NCI-H1092 treated with DMSO at 0.1 percent for 48 hours (cell line): ENCODE measurements around the gene NPHS1.
A peak's percentile ranks its signal among the peaks of the same experiment; 100 is the strongest.
"Not testable (repeated sequence)": the region's sequence is repeated elsewhere in the genome, so short reads cannot be mapped to it uniquely, and the experiment has no call there.

ENCODE experiments used
- DNase-seq: peaks from one replicate; lab custom pipeline; 2025; lab: John Stamatoyannopoulos, UW

Gene NPHS1

DNA sequence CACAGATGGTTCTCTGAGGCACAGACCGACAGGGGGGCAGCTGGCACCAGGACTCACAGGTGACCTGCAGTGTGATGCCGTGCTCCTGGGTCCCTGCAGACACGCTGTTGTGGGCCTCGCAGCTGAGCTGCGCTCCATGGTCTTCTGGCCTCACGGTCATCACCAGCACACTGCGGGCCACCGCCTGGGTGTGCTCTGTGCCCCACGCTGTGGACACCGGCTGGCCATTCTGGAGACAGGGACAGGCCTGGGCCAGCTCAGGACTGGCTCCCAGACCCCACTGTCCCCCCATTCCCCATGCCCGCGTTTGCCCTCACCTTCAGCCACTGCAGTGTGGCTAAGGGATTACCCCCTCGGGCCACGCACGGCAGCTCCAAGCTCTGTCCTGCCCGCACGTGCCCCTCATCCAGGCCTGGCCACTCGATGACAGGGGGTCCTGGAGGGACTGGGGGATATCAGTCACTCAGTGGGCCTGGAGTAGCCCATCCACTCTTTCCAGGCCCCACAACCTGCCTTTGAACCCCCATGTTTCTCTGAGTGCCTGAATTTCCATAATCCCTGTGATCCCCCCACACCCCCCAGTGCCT lies 3.3 kb downstream of the NPHS1 start:
- DNase-seq: no peak

DNA sequence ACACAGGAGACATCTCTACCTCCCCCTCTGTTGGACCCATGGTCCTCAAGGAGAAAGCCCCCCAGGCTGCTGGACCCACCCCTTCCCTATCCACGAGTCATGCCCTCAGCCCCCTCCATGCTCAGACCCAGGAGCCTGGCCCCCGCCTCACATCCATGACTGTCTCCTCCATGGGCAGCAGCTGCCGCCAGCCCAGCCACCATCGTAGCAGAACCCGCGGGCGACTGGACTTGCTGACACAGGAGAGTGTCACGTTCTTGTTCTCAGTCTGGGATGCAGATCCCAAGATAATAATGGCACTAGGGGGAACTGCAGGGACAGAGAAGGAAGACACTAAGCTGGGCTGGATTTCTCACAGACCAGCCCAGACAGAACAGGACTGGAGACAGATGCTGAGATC lies 3.8 kb downstream of the NPHS1 start:
- DNase-seq: no peak

DNA sequence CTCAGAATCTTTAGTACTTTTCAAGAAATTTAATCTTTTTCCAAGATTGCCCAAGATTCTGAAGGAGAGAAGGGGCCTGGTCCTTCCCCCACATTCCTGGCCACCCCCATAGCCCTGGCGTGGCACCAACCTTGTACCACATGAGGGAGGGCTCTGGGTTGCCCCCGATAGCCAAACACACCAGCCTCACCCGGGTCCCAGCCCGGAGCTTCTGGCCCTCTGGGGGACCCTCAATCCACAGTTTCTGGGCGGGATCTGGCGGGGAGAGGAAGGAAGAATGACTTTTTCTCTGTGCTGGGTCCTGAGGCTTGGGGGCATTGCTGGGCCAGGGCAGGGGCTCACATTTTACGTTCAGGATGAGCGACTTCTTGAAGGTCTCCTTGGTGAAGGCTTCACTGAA lies 4.4 kb downstream of the NPHS1 start:
- no peak for DNase-seq

DNA sequence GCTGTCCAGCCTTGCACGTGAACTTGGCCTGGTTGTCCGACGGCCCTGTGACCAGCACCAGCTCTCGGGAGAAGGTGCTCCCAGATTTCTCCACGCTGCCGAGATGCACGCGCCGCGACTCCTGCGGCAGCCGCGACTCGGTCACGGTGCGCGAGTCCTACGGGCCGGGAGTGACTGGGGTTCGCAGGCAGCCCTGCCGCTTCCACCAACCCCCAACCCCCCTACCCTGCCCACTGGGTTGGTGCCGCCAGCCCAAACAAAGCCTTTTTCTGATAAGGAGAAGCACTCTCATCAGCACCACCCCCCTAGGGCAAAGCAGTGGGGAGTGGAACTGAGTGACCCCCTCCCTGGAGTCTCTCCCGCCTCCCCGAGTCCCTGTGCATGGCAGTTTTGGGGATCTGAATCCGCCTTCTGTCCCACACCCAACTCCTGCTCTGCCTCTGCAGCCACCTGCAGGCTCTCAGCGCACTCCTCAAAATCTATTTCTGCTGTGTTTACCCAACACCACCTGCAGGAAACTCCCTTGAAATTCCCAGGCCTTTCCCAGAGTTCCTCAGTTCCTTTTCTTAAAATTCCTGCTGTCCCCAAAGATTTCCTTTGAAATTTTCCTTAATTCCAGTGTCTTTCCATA lies 6.2 kb downstream of the NPHS1 start:
- DNase-seq: peak; percentile 12

DNA sequence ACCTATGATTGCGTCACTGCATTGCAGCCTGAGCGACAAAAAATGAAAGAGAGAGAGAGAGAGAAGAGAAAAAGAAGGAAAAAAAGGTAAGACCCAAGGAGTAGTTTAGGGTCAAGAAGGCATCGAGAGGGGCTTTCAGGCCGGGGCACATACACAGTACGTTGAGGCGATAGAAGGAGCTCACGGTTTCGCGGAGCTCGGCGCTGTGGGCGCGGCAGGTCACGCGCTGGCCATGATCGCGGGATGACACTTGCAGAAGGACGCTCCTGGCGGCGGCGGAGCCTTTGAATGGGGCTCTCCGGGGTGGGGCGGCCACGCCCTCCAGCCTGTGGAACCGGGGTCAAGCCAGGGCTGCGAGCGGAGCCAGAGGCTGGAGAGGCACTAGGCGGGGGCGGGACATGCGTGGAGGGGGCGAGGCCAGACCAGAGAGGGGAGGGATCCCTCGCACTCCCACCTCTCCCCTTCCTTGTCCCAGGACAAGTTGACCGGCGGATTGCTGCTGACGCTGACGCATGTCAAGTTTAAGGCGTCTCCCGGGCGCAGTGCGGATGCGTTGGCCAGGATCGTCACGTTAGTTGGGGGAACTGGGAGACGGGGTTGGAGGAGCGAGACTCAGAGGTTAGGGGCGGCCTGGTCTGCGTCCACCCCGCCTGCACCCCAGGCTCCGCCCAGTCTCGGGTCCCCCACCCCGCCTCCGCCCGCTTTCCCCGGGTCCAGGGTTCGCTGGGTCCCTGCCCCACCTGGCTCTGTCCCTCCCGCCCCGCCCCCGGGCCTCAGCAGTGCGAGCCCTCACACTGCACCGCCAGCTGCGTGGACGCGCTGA lies 6.9 kb downstream of the NPHS1 start:
- no peak for DNase-seq

DNA sequence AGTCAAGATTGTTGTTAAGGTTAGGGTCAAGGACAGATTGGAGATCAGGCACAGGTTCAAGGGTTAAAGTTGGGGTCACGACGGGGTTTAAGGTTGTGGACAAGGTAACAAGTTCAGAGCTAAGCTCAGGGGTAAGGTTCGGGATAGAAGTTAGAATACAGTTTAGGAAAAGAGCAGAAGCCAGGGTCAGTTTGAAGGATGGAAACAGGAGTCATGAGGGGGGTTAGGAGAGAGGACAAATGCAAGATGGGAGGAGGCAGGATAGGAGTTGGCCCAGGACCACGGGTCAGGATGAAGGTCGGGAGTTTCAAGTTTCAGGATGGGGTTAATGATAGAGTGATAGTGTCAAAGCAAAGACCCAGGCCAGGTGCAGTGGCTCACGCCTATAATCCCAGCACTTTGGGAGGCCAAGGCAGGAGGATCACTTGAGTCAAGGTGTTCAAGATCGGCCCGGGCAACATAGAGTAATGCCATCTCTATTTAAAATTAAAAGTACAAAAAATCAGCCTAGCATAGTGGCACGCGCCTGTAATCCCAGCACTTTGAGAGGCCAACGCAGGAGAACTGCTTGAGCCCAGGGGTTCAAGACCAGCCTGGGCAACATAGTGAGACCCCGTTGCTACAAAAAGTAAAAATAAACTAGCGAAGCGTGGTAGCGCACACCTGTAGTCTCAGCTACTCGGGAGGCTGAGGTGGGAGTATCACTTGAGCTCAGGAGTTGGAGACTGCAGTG lies 7.7 kb downstream of the NPHS1 start:
- no peak for DNase-seq

DNA sequence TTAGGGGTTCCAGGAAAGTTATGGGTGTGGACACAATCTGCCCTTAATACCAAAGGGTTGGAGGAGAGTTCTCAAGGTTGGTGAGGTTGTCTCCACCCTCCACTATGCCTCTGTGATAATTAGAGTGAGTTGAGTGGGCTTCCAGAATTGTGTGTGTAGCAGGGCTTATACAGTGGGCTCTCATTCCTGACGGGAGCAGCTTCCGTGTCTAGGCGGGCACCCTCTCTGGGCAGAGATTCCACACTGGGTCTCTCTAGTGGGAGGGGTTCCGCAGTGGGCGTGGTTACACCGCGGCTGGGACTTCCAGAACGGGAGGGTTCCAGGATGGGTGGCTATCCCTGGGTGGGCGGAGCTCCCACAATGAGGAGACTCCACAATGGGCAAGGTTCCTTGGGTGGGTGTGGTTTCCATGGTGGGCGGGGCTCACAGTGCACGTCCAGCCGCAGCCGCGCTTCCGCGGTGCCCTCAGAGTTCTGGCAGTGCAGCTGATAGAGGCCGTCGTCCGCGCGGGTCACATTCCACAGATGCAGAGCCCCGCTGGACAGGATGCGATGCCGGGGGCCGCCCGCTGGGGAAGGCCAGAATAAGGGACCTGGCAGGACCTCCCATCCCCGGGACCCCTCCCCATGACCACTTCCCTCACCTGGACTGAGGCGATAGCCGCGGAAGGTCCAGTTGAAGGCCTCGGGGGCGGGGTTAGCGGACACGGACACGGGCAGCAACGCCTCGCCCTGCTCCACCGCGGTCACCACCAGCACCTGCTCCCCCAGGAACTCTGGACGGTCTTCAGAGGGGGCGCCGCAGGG lies 8.4 kb downstream of the NPHS1 start:
- no peak for DNase-seq

DNA sequence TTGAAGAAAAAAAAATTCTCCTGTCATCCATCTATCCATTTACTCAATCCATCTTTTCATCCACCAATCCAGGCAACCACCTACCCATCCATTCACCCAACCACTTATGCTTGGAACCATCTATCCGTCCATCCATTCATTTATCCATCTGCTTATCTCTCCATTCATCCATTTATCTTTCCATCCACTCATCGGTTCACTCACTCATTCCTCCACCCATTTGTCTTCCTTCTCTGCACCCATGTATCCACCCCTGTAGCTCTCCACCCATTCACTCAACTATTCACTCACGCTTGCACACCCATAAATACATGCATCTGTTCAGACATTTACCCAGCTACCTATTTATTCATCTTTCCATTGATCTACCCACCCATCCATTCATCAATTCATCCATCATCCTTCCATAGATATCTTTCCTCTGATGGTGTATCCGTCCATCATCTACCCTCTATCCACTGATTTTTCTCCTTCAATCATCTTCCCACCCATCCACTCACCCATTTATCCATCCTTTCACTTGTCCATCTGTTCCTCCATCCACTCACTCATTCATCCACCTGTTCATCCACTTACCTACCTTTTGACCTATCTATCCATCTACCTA lies 9.5 kb downstream of the NPHS1 start:
- DNase-seq: no peak

DNA sequence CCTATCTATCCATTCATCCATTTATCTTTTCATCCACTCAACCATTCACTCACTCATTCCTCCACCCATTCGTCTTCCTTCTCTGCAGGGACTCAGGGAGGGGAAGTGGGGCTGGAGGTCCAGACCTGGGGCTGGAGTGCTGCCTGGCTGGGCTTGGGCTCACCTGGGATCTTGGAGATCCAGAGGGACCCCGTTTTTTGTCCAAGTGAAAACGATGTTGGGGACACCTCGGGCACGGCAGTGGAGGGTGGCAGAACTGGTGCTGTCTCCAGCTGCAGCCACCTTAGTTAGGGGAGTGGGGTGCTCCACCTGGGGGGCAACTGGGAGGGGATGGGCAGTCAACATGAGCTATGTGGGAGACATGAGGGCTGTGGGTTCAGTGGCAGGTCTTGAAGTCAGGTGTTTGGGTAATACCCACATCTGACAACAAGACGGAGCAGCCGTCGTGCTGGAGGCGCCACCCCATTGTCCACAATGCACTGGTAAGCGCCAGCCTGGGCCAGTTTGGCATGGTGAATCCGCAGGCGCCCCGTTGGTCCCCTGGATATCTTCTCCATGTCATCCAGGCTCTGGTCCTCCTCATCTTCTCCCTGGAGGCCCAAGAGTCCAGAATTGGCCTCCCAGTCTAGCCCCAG lies 10.2 kb downstream of the NPHS1 start:
- DNase-seq: no peak

DNA sequence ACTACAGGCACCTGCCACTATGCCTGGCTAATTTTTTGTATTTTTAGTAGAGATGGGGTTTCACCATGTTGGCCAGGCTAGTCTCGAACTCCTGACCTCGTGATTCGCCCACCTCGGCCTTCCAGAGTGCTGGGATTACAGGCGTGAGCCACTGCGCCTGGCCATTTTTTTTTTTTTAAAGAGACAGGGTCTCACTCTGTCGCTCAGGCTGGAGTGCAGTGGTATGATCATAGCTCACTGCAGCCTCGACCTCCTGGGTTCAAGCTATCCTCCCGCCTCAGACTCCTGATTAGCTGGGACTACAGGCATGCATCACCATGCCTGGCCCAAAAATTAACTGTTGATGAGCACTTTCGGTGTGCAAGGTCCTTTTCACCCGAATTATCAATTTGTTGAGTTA lies 16.2 kb downstream of the NPHS1 start:
- not testable (repeated sequence) for DNase-seq

DNA sequence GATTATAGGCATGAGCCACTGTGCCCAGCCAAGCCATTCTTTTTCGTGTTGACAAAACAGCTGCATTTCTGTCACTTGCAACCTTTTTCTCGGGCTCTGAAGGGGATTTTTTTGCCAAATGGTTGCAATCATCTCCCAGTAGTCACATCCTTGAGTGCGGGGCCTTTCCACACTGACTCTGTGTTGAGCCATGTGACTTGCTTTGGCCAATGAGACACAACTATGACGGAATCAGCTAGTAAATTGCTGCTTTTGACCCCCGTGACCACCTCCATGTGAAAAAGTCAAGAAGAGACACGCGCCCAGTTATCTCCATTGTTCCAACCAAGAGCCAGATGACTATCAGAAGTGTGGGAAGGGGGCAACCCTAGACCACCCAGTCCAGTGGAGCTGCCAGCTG lies 18.3 kb downstream of the NPHS1 start:
- no peak for DNase-seq

DNA sequence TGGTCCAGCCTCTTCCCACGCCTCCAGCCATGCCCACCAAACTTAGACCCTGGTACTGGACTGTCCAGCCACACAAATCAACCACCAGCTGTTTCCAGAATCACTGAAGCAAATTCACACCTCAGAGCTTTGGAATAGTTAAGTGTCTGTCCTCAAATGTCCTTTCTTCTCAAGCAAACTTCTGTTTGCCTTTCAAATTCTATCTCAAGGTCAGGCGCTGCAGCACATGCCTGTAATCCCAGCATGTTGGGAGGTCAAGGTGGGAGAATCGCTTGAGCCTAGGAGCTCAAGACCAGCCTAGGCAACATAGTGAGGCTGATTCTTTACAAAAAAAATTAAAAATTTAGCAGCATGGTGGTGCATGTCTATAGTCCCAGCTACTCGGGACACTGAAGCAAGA lies 20.2 kb downstream of the NPHS1 start:
- no peak for DNase-seq

DNA sequence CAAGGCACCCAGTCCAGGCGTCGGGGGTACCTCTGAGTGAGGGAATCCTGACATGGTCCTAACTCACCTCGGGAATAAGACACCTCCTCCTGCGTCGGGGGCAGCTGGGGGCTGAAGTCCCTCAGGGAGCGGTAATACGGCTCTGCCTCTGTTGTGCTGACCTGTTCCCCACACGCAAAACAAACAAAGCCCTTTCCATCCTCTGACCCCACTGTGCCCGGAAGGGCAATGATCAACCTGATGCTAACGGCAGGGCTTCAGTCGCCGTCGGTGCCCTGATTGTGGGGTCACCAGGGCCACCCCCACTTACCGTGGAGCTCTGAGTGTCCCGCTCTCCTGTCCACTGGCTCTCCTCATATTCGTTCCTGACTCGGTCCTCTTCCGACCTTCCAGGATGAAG lies 21.3 kb downstream of the NPHS1 start:
- DNase-seq: no peak

DNA sequence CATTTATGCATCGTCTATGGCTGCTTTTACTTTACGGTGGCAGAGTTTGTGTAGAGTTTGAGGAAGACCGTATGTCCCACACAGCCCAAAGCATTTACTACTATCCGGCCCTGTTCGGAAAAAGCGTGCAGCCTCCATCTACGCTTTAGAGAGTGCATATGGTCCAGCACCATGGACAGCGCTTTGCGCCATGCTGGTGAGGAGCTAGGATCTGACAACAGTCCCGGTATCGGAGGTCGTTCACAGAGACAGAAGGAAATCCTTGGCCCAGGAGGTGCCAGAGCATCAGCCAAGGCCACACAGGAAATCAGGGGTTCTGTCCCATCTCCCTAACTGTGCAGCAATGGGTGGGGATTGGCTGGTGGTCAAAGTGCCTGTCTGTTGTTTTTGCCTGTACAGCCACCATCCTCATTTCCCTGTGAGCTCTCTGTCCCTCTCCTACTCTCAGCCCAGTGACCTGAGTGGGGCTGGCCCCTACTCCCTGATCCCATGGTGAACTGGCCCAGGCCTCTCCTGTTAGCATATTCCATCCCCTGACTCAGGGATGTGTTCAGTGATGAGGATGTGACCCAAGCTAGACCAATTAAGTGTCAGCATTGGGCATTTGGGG lies 23.5 kb downstream of the NPHS1 start:
- no peak for DNase-seq

DNA sequence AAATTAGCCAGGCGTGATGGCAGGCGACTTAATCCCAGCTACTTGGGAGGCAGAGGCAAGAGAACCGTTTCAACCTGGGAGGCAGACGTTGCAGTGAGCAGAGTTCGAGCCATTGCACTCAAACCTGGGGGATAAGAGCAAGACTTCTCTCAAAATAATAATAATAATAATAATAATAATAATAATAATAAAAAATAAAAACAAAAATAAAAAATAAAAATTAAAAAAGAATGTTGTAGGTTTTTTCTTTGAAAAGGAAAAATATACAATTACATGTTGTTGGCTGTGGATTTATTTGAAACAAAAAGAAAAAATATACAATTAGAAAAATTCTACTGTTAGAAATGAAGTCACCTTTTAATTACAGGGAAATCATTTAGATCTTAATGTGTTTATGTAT lies 28.2 kb downstream of the NPHS1 start:
- DNase-seq: no peak

DNA sequence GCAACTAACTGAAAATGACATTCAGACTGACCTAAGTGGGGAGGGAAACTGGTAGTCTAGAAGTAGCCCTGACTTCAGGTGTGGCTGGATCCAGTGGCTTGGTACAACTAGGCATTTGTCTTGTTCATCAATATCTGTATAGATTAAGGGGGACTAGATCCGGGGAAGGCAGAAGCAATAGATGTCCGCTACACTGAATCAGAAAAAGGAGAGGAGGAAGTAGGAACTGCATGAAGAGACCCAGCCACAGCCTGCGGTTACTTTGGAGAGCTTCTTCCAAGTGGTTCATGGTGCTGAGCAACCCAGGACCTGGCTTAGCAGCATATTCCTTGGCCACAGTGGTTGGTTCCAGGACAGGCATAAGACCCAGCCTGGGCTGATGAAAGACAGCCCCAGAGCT lies 29.7 kb downstream of the NPHS1 start:
- DNase-seq: no peak

DNA sequence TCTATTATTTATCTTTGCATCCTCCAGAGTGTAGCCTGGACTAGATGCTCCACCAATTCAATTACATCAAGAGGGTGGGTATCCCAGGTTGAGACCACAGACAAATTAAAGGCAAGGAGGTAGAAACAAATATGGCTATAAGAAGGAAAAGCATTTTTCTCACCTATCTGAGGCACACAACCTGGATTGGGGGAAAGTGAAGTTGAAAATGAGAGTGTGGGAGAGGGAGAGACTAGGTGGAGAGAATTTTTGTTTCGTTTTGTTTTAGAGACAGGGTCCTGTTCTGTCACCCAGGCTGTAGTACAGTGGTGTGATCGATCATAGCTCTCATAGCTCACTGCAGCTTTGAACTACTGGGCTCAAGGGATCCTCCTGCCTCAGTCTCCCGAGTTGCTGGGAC lies 33.9 kb downstream of the NPHS1 start:
- no peak for DNase-seq

DNA sequence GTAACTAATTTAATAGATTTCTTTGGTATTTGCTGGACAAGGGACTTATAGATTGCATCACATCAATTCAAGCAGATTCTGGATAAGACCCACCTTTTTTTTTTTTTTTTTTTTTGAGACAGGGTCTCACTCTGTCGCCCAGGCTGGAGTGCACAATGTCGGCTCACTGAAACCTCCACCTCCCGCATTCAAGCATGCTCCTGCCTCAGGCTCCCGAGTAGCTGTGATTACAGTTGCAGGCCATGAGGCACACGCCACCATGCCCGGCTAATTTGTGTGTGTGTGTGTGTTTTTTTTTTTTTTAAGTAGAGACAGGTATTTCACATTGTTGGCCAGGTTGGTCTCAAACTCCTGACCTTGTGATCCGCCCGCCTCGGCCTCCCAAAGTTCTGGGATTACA lies 35.5 kb downstream of the NPHS1 start:
- DNase-seq: no peak

DNA sequence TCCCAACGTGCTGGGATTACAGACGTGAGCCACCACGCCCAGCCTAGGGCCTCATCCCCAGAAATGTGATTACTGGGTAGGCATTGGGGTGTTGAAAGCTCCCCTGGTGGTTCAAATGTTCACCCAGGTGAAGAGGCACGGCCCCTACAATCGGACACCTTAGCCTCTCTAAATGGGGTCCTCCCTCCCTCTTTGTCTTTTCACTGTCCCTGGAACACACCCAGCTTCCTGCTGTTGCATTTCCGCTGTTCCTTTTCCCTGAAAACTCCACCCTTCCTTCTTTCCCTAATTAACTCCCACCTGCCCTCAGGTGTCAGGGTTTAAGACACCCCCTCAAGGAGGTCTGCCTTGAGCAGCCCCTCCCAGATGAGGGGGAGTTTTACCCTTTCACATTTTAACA lies 36.0 kb downstream of the NPHS1 start:
- DNase-seq: no peak

DNA sequence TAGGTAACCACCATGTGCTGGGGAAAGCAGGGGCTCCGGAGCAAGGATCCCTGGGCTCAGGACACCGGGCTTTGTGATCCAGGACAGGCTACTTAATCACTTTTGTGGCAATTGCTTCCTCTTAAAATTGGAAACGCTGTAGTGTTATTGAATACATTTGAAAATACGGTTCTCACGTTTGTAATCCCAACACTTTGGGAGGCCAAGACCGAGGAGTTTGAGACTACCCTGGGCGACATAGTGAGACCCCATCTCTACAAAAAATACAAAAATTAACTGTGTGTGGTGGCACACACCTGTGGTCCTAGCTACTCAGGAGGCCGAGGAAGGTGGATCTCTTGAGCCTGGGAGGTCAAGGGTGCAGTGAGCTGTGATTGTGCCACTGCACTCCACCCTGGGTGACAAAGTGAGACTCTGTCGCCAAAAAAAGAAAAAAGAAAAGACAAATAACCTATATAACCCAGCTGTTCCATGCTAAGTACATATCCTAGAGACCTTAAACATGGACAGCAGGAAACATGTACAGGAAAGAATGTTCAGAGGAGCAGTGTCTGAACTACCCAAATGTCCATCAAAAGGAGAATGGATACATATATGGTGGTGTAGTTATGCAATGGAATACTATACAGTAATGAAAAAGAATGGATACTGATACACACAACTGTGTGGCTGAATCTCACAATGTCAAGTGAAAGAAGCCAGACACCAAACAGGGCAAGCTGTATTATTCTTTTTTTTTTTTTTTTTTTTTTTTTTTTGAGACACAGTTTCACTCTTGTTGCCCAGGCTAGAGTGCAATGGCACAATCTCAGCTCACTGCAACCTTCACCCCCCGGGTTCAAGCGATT lies 39.0 kb downstream of the NPHS1 start:
- no peak for DNase-seq
